ENCODE measurements around the gene CHTOP.
"Not testable (repeated sequence)": the region's sequence is repeated elsewhere in the genome, so short reads cannot be mapped to it uniquely, and the experiment has no call there.

The CHTOP gene

GRCh38 chr1:153636312-153636711, 2.4 kb downstream of the CHTOP start:
- Histone ChIP-seq H3K9ac (no peak overlapping the region), H3K79me2 (ENCODE audit: insufficient read depth, low read depth) (peaks cover 59% of the 10 kb centered on the region), H4K20me1 (ENCODE audit: insufficient read depth) (no peaks in the 10 kb centered on the region), H3K4me3 (IDR thresholded peaks at IDR 0.05; ENCODE audit: insufficient read depth, low read depth, low read length) (no peak overlapping the region), H3K4me2 (no peak overlapping the region), H3K4me1 (ENCODE audit: low read depth, poor library complexity, severe bottlenecking) (peaks cover 31% of the 10 kb centered on the region), H3K36me3 (ENCODE audit: insufficient read depth) (peaks cover 46% of the 10 kb centered on the region; the same call in 1 of the 2 replicates), H3K27me3 (ENCODE audit: insufficient read depth, low read depth) (no peaks in the 10 kb centered on the region), H2AFZ (ENCODE audit: low read depth) (no peak overlapping the region), H3K27ac (no peak overlapping the region; the same call in 1 of the 2 replicates)
- TF ChIP-seq CTCF (conservative IDR thresholded peaks at IDR 0.05; ENCODE audit: low read depth, low read length), result no peak

DNA sequence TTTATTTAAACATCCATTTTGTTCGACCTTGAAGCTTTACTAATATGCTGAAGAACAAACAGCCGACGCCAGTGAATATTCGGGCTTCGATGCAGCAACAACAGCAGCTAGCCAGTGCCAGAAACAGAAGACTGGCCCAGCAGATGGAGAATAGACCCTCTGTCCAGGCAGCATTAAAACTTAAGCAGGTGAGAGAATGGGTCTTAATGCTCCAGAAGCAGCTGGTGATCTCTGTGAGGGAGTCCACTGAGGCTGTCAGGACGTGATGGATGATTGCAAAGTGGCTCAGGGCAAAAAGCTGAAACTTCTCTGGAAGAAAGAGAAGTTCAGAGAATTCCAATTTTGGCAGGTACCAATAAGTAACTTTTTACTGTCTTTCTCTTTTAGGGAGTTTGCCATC, 4.4 kb downstream of the CHTOP start:
- H3K4me2 ChIP-seq, result no peak overlapping the region
- H4K20me1 ChIP-seq (ENCODE audit: insufficient read depth), result no peaks in the 10 kb centered on the region
- no peak overlapping the region for H3K27ac ChIP-seq
- H3K9ac ChIP-seq, result no peak overlapping the region
- TF ChIP-seq CTCF (conservative IDR thresholded peaks at IDR 0.05; ENCODE audit: low read depth, low read length), result no peak
- peaks cover 59% of the 10 kb centered on the region for H3K79me2 ChIP-seq (ENCODE audit: insufficient read depth, low read depth)
- peaks cover 27% of the 10 kb centered on the region for H3K4me1 ChIP-seq (ENCODE audit: low read depth, poor library complexity, severe bottlenecking)
- no peaks in the 10 kb centered on the region for H3K27me3 ChIP-seq (ENCODE audit: insufficient read depth, low read depth)
- H3K36me3 ChIP-seq (ENCODE audit: insufficient read depth), result peaks cover 64% of the 10 kb centered on the region; the same call in 1 of the 2 replicates
- no peak overlapping the region for H3K4me3 ChIP-seq (IDR thresholded peaks at IDR 0.05; ENCODE audit: insufficient read depth, low read depth, low read length)
- H2AFZ ChIP-seq (ENCODE audit: low read depth), result no peak overlapping the region

GRCh38 chr1:153639280-153639679, 5.4 kb downstream of the CHTOP start:
- Histone ChIP-seq H2AFZ (ENCODE audit: low read depth) (no peak overlapping the region), H3K4me2 (no peak overlapping the region), H3K36me3 (ENCODE audit: insufficient read depth) (peaks cover 72% of the 10 kb centered on the region; the same call in 1 of the 2 replicates), H3K4me3 (IDR thresholded peaks at IDR 0.05; ENCODE audit: insufficient read depth, low read depth, low read length) (no peak overlapping the region), H3K27ac (no peak overlapping the region), H3K27me3 (ENCODE audit: insufficient read depth, low read depth) (no peaks in the 10 kb centered on the region), H3K4me1 (ENCODE audit: low read depth, poor library complexity, severe bottlenecking) (peaks cover 24% of the 10 kb centered on the region), H3K9ac (no peak overlapping the region), H3K79me2 (ENCODE audit: insufficient read depth, low read depth) (peaks cover 57% of the 10 kb centered on the region), H4K20me1 (ENCODE audit: insufficient read depth) (no peaks in the 10 kb centered on the region)
- TF ChIP-seq CTCF (conservative IDR thresholded peaks at IDR 0.05; ENCODE audit: low read depth, low read length), result no peak

GRCh38 chr1:153640213-153640612, 6.3 kb downstream of the CHTOP start:
- H3K9ac ChIP-seq; H3K27me3 ChIP-seq (ENCODE audit: insufficient read depth, low read depth); H2AFZ ChIP-seq (ENCODE audit: low read depth); H3K4me2 ChIP-seq; H4K20me1 ChIP-seq (ENCODE audit: insufficient read depth); H3K27ac ChIP-seq; H3K4me3 ChIP-seq (IDR thresholded peaks at IDR 0.05; ENCODE audit: insufficient read depth, low read depth, low read length): not testable (repeated sequence)
- peaks cover 48% of the 10 kb centered on the region for H3K79me2 ChIP-seq (ENCODE audit: insufficient read depth, low read depth)
- peaks cover 80% of the 10 kb centered on the region; the same call in 1 of the 2 replicates for H3K36me3 ChIP-seq (ENCODE audit: insufficient read depth)
- peaks cover 20% of the 10 kb centered on the region for H3K4me1 ChIP-seq (ENCODE audit: low read depth, poor library complexity, severe bottlenecking)

- H3K9ac ChIP-seq, result no peak overlapping the region
- no peak for TF ChIP-seq CTCF (conservative IDR thresholded peaks at IDR 0.05; ENCODE audit: low read depth, low read length)
- H3K27ac ChIP-seq, result no peak overlapping the region
- no peak overlapping the region for H3K4me3 ChIP-seq (IDR thresholded peaks at IDR 0.05; ENCODE audit: insufficient read depth, low read depth, low read length)
- no peak overlapping the region for H3K4me2 ChIP-seq
- H3K27me3 ChIP-seq (ENCODE audit: insufficient read depth, low read depth), result no peaks in the 10 kb centered on the region
- H3K36me3 ChIP-seq (ENCODE audit: insufficient read depth), result peaks cover 84% of the 10 kb centered on the region
- no peaks in the 10 kb centered on the region for H4K20me1 ChIP-seq (ENCODE audit: insufficient read depth)
- H2AFZ ChIP-seq (ENCODE audit: low read depth), result no peak overlapping the region
- peaks cover 41% of the 10 kb centered on the region for H3K79me2 ChIP-seq (ENCODE audit: insufficient read depth, low read depth)
- peaks cover 13% of the 10 kb centered on the region for H3K4me1 ChIP-seq (ENCODE audit: low read depth, poor library complexity, severe bottlenecking)
These were observed 7.0 kb downstream of the CHTOP start for GRCh38 chr1:153640861-153641260.

Measured in KMS-11 (cell line).